Measurements from ENCODE around the gene SRBD1.

The SRBD1 gene

DNA sequence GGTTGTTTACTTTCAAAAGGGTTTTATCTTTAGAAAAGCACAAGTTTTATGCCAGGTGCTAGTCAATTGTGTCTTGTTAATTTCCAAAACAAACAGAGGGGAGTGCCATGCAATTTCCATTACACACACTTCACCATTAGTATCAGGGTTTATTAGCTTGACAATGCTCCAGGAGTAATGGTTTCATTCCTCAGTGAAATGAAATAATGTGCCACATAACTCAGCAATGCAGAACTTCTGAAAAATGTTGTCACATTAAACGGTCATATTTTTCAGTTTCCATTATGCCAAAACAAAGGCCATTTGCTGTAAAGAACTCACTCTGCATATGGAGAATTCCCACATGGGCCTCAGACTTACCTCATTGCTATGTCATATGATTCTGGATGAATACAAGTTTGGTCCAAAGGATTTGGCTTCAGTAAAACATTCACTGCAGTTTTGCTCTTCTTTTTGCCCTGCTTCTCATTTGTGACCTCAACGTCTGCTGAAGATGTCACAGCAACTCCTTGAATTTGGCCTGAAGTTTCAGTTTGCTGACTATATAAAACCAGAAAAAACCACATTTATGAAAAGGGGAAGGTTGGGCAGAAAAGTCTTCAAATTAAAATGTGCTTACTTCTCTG is 198.2 kb downstream of the SRBD1 start:
- no peak for DNase-seq

DNA sequence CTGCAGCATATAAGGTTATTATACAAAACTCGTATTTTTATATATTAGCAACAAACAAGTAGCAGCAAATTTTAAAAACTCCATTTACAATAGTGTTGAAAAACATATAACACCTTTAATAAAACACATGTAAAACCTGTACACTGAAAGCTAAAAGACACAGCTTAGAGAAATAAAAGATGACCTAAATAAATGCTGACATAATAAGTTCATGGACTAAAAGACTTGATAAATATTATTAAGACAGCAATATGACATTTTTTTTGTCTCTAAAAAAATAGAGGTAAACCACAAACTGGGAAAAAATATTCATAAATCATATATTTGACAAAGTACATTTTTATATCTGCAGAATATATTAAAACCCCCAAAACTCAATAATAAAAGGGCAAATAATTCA is 201.4 kb downstream of the SRBD1 start:
- DNase-seq, result no peak

DNA sequence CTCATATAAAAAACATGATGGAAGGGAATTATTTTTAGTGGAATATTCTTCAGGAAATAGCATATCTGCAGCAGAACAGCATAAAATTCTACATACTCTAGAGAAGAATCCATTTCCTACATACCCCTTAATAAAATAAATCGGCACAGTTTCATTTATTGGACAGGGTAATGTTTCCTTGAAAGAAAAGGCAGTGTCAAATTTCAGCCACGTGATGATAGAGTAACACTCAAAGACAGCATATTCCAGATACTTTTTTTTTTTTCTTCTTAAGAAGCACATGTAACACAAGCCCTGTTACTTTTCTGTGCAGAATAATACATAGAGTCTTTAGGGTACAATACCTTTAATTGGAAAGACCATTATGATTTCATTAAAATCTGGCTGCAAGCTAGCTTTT is 204.4 kb downstream of the SRBD1 start:
- DNase-seq, result no peak

DNA sequence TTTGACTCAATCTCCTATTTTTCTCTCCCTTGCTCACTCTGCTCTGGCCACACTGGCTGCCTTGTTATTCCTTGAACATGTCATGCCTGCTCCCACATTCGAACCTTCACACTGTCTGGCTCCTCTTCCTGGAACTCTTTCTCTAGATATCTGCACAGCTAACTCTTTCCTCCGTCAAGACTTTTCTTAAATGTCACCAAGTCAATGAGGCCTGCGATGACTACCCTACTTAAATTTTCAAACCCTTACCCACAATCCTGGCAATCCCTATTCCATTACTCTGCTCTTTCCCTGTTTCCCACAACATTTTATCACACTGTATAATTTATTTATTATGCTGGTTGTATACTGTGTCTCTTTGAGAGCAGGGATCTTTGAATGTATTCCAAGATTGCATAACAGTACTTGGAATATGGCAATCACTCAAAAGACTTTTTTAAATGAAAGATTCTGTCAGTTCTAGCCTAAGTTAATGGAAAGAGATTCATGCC is 206.2 kb downstream of the SRBD1 start:
- no peak for DNase-seq

DNA sequence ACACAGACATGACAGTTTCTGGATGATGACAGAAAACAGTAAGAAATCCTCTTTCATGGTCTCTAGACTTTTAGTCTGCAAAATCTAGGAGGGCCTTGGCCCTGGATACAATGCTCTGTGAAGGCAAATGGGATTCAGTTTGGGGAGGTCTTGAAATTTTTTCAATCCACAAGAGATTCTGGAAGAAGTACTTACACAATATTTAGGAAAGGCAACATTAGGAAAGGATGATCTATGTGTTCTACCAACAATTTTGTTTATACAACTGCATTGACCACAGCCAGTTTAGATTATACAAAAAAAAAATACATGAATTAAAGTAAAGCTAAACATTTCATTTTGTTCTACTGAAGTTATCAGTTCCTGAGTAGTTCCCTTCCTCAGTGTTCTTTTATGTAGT is 208.0 kb downstream of the SRBD1 start:
- no peak for DNase-seq

DNA sequence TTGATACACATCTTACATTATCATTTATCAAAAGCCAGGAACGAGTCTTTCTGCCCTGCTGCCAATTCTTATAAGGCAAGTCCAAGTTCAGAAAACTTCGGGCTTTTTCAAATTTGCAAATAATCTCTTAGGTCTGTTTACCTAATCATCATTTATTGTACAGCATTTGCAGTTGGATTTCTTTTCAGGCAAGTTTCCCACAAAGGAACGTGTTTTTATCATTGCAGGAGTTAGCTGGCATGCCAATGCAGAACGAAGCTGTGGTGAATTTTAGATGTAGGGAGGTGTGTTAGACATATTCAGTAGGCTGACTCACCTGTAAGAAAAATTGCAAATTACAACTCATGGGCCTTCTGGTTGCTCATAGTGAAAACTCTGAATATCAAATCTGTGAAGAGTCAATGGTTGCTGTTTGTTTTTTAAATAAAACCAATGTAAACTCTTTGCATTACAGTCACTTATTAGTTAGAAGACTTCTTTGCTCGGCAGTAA is 209.6 kb downstream of the SRBD1 start:
- DNase-seq, result no peak

DNA sequence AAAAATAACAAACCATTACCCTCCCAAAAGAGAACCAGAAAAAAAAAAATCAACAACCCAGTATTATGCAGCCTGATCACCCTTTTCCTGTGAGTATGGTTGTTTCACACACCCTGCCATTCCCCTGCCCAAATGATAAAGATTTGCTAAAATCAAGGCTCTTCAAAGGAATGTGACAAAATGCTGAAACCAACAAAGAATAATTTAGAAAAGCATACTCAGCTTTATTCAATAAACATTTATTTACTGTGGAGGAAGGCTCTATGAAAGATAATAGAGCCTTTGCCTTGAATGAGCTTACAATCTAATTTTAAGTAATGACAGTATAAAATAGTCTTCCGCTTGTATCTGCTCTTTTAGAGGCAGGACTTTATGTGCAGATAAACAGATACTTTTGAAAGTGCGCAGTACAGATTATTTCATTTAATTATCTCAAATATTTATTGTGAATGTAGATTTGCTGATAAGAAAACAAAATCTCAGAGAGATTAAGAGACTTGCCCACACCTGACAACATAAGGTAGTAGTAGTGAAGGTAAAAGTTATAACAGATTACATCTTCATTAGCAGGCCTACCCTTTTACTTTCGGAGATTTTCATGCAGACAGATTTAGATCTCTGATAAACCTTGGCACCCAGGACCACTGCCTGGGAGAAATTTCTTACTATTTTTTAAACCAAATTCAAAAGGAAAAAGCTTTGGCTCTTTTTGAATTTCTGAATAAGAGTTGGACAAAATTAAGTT is 211.9 kb downstream of the SRBD1 start:
- DNase-seq, result no peak

DNA sequence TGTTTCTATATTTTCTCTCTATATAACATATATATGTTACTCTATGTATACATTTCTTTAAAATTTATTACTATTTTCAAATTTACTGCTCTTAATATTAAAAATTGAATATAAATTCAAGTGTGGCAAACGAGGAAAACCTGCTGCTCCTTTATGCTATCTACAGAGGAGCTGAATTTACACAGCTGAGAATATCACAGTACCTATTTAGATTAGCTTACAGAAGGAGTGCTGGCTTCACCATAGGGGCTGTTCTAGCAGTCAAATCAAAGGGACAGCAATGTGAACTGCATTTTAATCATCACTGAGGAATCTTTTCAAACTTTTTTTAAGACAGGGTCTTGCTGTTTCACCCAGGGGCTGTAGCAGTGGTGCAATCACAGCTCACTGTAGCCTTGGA is 213.8 kb downstream of the SRBD1 start:
- no peak for DNase-seq

DNA sequence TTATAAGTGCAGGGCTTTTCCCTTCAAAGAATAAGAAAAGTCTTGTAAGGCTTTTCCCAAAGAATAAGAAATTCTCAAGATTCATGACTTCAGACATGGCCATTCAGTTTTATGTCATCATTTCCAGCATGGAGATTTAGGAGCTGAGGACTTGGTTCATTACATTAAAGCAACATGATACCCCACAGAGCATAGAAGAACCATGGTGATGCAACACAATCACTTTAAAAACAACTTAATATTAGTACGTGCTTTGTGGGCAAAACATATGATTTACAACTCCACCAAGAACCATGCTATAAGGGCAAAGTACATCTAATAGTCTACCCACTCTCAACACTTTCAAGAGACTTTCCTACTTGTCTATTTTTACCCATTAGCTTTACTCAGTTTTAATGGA is 214.4 kb downstream of the SRBD1 start:
- no peak for DNase-seq

DNA sequence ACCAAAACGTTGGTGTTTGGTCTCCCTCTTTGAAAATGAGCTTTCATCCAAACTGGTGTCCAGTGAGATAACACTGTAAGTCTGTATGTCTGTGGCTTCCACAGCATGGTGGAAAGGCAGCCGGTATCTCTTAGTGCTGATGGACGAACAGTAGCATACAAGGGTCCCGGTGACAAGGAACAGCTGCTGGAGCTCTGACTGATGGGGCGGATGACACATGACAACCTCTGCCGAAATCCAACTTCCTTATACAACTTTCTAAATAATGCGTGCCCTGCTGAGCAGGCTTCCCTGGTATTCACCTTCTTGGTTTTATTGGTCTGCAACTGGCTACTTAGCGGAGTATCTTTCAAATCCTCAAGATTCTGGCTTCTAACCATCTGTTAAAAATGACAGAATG is 216.2 kb downstream of the SRBD1 start:
- no peak for DNase-seq

DNA sequence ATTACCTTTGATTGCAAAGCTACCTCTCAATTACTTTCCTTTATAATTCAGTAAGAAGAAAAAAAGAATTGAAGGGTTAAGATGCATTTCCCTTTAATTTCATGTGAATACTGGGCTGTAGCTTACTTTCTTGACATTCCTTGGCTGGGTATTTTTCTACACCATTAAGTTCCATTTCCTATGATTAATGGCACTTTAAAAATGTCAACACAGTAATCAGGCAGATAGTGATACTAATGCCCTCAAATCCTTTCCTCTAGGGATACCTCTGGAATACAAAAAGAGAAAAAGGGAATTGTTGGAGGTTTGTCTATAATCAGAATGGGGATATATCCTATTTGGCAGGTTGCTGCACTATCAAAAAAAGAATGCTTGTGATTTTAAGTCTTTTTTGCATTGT is 216.9 kb downstream of the SRBD1 start:
- DNase-seq, result no peak

DNA sequence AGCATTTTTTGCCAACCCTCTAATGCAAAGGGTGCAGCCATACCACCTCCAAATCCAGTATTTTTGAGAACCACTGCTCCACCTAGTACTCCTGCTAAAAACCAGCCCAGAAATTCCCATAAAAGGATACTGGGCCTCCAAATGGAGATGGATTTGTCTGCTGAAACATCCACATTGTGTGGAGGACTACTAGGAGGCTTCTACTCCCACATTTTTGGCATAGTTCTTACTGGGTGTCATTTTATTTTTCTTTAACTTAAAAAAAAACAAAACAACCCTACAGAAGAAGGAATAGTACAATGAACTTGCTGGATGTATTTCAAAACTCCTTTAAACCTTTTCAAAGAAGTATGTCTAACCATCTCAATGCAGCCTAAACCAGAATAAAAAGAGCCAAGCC is 219.2 kb downstream of the SRBD1 start:
- no peak for DNase-seq

DNA sequence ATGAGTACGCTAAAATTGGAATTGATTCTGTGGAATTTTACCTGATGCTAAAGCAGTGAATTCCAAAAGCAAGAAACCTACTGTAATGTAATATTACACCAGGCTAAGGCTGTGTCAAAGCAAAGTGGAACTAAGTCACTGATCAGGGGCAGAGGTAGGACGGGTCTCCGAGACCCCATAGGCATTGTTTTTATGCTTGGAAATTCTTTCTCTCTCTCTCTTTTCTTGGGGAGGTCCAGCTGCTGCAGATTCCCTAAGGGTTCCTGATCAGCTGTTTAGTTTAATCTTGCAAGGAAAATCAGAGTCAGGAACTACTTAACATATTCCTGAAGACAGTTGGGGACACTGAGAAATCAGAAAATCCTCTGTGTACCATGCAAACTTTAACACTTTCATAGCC is 220.2 kb downstream of the SRBD1 start:
- DNase-seq, result no peak

DNA sequence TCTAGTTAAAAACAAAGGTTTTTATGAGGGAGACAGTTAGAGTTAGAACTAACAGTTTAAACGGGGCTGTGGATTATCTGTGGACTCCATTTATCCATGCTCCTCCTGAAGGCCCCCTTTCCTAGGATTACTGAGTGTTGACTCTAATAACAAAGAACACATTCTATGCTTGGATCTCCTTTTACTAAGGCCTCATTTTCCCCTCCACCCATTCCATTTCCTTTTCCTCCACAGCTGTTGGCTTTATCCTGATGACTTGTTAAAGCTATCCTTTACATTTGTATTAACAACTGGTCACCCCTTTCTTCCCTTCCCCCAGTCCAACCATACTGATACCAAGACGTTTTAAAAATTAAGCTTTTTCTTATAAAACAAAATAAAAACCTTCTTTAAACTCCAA is 220.6 kb downstream of the SRBD1 start:
- DNase-seq, result no peak

DNA sequence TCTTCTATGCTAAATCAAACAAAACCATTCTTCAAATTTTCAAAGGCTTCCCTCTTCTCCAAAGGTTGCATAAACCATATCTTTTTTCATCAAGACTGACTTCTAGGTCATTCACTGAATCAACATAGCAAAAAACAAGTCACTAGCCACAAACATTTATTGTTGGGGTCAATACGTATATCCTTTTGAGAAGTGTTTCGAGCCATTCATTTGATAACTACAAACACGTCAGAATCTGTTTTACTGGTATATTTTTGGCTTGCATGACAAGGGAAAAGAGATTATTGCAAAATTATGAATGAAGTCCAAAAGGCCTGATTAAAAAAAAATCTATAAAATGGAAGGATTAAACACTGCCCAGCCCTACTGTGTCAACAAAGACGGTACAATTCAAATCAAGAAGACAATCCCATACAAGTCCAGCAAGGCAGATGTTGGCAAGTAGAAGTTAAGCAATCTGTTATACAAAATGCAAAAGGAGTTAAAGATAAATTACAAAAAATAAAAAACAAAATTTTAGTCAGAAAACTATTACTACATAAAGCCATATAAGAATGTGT is 222.4 kb downstream of the SRBD1 start:
- no peak for DNase-seq

DNA sequence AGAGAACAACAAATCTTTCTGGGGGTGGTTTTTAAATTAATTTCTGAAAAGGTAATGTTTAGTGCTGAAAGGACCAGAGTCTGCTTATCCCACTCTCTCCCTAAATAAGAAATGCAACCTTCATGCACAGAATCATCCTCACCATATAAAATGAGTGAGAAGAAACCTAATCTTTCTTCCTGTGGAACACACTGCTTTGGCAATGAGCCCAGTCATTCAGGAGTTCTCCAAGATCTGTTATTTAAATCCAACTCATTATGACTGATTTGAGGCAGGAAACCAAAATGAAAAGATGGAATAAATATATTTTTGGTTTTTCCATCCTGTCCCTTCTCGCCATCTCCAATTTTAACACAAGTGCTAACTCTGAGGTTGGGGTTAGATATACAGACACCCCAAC is 228.3 kb downstream of the SRBD1 start:
- no peak for DNase-seq

DNA sequence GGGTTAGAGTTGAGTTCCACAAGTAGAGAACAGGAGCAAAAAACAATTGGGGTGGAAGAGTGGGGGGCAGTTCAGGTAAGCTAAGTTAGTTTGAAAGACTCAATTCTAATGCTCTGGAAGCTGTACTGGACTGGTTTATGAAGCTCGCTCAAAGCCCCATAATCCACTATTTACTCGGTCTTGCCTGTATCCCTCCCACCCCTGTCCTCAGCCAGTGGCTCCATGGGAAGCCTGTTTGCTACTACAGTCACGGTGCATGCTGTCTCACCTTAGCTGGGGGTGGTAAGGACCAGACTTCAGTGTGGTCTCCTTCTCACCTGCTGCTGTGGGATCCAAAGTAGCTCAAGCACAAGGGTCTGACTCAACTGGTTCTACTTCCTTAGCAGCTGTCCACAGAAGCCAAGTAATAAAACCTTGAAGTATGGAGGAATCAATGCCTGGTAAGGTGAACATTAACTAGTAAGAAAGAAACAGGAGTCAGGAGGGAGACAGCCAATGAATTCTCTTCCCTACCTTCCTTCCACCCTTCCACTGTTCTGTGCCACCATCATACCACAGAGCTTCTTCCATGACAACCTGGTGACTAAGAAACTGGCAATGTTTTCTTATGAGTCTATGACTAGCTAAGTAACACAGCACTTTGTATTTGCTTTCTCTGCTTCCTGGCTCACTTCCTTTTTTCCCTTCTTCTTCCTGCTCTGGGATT is 230.8 kb downstream of the SRBD1 start:
- DNase-seq, result no peak

DNA sequence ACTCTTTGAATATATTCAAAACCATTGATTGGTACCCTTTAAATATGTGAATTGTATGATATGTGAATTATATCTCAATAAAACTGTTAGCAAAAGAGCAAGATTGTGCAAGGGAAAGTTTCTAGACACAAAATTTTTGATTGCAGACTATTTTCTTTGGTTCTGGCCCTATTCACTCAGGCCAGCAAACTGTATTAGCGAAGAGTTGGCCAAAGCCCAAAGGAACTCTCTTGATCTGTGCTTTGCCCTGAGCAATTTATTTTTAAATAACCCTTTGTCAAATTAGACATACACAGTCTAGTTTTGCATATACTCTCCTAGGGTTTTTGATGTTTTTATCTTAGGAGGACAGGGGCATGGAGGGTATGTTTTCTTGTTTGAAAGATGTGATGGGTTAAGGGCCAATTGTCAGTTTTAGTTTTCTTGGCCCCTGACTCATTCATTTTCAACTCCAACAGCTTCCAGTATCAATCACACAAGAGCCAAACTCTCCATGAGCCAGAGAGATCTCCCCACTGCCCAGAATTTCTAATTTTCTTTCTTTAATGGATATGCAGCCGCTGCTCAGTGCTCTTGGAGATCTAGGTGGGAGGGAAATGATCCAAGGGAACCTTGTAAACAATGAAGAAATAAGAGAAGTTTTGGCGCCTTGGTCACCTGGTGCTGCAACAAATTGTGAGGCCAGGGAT is 231.5 kb downstream of the SRBD1 start:
- no peak for DNase-seq

DNA sequence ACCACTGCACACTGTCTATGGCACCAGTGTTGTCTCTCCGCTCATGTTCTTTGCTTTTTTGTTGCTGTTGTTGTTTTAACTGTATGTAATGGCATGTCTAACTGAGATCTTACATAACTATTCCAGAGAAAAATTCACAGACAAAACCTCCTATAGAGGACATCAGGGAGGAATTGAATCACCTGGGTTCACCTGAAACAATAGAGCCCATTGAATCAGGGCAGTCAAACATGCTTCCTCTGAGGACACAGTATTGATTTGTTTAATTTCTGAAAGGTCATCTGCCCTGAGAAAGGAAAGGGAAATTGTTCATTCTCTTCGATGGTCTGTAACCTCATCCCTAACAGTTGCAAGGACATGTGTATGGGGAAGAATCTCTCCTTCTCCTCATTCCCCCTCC is 237.5 kb downstream of the SRBD1 start:
- DNase-seq, result no peak

DNA sequence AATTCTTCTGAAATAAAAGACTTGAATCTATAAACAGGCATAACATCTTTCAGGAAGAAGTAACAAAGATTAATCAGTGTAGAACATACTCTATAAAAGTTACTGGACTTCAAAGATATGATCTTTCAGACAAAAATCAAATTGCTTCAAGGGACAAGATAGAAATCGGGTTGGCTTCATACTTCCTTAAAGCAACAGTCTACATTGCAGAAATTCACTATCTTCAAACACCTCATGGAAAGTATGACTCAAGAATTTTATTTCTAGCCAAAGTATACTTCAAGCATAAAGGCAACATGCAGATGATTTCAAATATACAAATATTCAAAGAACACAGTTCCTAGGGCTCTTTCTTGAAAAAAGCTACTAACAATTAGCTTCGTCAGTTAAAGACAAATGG is 240.7 kb downstream of the SRBD1 start:
- no peak for DNase-seq

DNA sequence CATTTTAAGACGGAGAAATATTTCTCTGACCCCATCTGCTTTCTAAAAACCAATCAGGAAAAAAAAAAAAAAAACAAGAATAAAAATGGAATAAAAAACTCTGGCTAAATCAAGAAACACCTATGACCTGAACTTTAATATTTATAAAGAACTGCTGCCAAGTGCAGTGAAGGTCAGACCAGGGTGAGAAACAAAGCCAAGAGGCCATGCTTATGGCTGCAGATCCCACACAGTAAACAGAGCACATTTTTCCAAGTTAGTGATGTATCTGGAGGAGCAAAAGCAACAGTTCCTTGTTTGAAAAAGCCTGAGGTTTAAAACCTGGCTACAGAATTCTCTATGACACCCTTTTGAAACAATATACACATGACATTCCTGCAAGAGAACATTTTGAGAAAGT is 242.3 kb downstream of the SRBD1 start:
- no peak for DNase-seq

DNA sequence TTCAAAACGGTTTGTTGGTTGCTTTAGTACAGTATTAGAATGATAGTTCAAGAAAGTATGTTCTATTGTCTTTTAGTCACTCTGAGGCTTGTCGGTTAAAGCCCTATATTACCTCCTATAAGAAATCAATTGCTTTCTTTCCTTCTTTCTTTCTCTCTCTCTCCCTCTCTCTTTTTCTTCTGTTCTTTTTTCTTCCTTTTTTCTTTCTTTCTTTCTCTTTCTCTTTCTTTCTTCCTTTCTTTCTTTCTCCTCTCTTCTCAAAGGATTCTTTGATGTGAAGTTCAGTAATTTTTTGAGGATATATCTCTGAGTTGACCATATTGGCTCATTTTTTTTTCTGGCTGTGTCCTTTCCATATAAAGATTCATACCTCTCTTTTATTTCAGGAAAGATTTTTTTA is 249.4 kb downstream of the SRBD1 start:
- DNase-seq, result no peak

DNA sequence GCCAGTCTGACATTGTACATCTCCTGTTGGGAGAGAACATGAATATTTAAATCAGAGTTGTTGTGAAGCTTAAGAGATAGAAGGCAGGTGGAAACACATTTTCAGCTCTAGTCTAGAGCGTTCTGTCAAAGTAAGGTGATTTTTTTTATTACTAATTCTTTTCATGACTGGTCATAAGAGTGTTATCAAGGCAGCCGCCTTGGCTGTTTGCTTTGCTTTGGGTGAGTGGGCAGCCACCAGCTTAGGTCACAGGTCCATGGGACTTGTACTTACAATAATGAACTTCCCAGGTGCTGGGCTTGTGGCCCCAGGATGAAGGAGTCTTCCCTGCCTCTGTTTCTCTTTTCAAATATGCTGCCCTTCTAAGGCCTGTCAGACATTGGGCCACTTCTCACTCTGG is 256.3 kb downstream of the SRBD1 start:
- no peak for DNase-seq

All from NCI-H510A (cell line).